ENCODE results near the gene SLC12A8. TPM values are rescaled to one million over a fixed set of nuclear protein-coding genes. Genes with fewer than 3 reads are reported as not detected.

Gene SLC12A8
- total RNA-seq, 1 donor from 2014 or later, result 0.15 TPM

GRCh38 chr3:125140818-125141595 is 71.5 kb downstream of the SLC12A8 start:
- intact Hi-C loops (cut with micrococcal nuclease), result loop anchor here (1.0 to 5.0 kb wide), 8 partner anchors 14 to 409 kb away; partner anchors contain the start of genes ITGB5, SLC12A8, UMPS and ZNF148

GRCh38 chr3:125140011-125140817 is 72.3 kb downstream of the SLC12A8 start:
- intact Hi-C loops (cut with micrococcal nuclease), result loop anchor here (2.0 to 5.0 kb wide), 5 partner anchors 13 to 408 kb away; partner anchors contain the start of genes ITGB5, SLC12A8 and UMPS

GRCh38 chr3:125139386-125139785 is 73.2 kb downstream of the SLC12A8 start:
- intact Hi-C loops (cut with micrococcal nuclease), result no loop called here

- intact Hi-C loops (cut with micrococcal nuclease), result no loop called here
These were observed 75.1 kb downstream of the SLC12A8 start for GRCh38 chr3:125137358-125138033.

GRCh38 chr3:125136966-125137357 is 75.6 kb downstream of the SLC12A8 start:
- intact Hi-C loops (cut with micrococcal nuclease), result no loop called here

- intact Hi-C loops (cut with micrococcal nuclease), result no loop called here
These were observed 76.0 kb downstream of the SLC12A8 start for GRCh38 chr3:125136515-125136914.

GRCh38 chr3:125134952-125135351 is 77.6 kb downstream of the SLC12A8 start:
- intact Hi-C loops (cut with micrococcal nuclease), result no loop called here

GRCh38 chr3:125132815-125133214 is 79.7 kb downstream of the SLC12A8 start:
- intact Hi-C loops (cut with micrococcal nuclease), result no loop called here

- intact Hi-C loops (cut with micrococcal nuclease), result no loop called here
These were observed 83.0 kb downstream of the SLC12A8 start for GRCh38 chr3:125129512-125129997.

- intact Hi-C loops (cut with micrococcal nuclease), result no loop called here
These were observed 83.6 kb downstream of the SLC12A8 start for GRCh38 chr3:125128861-125129501.

- intact Hi-C loops (cut with micrococcal nuclease), result loop anchor here (2.0 kb wide), 1 partner anchor 14 kb away; no protein-coding TSS in a partner anchor
These were observed 86.2 kb downstream of the SLC12A8 start for GRCh38 chr3:125126323-125126722.

GRCh38 chr3:125125821-125126245 is 86.7 kb downstream of the SLC12A8 start:
- intact Hi-C loops (cut with micrococcal nuclease), result loop anchor here (2.0 kb wide), 1 partner anchor 15 kb away; no protein-coding TSS in a partner anchor

- intact Hi-C loops (cut with micrococcal nuclease), result loop anchor here (5.0 kb wide), 1 partner anchor 71 kb away; no protein-coding TSS in a partner anchor
These were observed 88.9 kb downstream of the SLC12A8 start for GRCh38 chr3:125123451-125124305.

GRCh38 chr3:125121246-125122010 is 91.1 kb downstream of the SLC12A8 start:
- intact Hi-C loops (cut with micrococcal nuclease), result loop anchor here (5.0 kb wide), 1 partner anchor 69 kb away; no protein-coding TSS in a partner anchor

- intact Hi-C loops (cut with micrococcal nuclease), result loop anchor here (5.0 kb wide), 1 partner anchor 68 kb away; no protein-coding TSS in a partner anchor
These were observed 92.0 kb downstream of the SLC12A8 start for GRCh38 chr3:125120379-125121122.

- intact Hi-C loops (cut with micrococcal nuclease), result loop anchor here (5.0 kb wide), 1 partner anchor 68 kb away; no protein-coding TSS in a partner anchor
These were observed 92.7 kb downstream of the SLC12A8 start for GRCh38 chr3:125119752-125120378.

GRCh38 chr3:125118600-125118999 is 93.9 kb downstream of the SLC12A8 start:
- intact Hi-C loops (cut with micrococcal nuclease), result no loop called here

Data from T-helper 1 cell treated with Interleukin-12 subunit alpha and Interleukin-12 subunit beta and Interleukin-4 antibody, amounts not matched to agents 30 ng/mL and 1 ng/mL, for 36 hours (primary cell).